SKM-1 treated with dmso at 0.1 percent for 144 hours (cell line): ENCODE data around the gene TPRG1.

Experiments used
- DNase-seq: peaks from one replicate; lab custom pipeline; 2025; ENCODE audit not compliant: unreplicated experiment; lab: John Stamatoyannopoulos, UW

The TPRG1 gene

DNA sequence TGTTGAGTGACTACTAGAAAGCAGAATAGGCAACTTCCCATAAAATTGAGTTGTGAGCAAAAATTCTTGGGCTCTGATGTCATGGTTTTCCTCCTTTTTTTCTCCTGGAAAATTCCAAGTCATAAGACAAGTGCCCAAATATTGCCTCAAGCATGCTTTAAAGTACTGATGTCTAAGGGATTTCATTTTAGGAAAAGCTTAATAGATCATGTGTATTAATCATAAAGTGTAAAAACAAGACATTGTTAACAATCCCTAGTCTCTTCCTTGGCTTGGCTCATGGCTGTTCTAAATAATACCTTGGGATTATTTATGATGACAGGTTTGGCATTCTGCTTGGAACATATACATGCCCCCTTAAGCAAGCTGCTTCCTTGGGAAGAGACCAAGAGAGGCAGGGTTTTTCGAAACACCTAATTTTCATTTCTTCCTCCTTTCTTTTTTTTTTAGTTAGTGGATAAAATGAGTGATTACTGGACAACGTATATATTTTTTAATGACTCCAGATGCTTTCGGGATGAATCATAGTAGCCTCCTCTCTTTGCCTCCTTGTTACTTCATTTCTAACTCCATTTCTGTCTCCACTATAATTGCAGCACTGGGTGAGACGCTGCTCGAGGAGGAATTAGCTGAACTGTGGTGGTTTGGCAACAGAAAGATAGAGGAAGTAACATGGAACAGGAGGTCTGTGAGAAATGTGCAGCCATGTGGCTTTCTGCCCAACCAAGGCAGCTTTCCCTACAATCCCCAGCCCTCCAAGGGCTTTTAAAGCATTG is 104.9 kb downstream of the TPRG1 start:
- DNase-seq = peak; percentile 96

DNA sequence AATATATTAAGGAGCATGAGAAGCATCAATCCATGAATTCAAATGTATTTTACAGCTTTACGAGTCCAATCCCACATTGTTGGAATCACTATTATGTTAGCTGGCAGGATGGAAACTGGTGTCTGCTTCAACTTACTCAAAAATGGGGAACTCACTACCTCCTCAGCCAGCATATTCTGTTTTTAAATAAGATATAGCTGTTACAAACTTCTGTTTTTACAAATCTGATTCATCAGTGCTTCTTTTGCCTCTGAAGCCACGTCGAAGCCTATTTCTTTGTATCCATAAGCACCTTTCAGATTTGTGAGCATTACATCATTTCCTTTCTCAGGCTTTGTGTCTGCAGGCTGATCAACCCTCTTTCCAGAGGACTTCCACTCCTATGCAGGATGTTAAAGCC is 105.9 kb downstream of the TPRG1 start:
- peak; percentile 50 for DNase-seq

DNA sequence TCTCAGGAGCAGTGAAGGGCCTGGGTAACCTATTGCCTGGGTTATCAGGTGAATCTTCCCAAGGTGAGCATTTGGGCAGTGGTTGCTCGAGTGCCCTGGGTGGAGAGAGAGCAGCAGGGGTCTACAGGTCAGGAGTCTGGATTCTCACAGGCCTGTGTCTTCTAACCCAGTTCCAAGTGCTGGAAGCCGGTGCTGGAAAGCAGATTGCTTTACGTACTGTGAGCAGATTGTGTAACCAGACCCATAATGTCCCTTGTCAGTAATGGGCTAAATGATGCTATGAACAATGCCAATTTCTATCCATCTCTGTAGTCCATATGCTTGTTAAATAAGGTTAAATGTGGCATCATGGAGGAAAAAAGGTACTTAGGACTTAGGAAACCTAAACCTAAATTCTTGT is 106.5 kb downstream of the TPRG1 start:
- DNase-seq = no peak

DNA sequence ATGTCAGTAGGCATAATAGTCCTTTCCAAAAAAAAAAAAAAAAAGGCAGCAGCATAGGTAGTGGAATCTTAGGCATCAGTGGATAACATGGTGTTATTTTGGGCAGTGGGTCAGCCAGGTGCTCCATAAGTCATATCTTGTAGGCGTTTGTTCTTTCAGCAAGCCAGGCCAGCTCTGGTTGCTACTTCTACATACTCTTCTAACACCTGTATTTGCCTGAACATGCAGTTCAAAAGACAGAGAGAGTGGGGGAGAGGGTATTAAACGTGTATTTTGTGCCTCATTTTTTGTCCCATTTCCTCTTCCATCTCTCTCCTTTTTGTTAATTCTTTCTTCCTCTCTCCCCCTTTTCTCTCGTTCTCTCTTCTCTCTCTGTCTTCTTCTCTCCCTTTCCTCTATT is 110.4 kb downstream of the TPRG1 start:
- no peak for DNase-seq

DNA sequence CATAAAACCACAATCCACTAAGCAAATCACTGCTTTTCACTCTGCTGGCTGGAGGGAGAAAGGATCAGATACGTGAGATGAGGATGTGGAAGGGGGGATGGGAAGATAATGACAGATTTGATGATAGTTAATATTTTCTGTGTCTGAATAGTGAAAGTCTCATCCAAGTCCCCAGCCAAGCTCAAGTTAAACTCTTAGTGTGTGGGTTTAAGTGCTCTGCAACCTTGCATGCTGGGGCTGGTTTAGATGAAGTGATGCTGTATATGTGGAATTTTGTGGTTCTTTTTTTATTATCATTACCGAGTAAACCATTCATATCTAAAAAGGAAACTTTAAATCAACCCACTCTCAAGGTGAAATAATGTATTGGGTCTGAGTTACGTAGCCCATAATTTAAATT is 111.0 kb downstream of the TPRG1 start:
- no peak for DNase-seq

DNA sequence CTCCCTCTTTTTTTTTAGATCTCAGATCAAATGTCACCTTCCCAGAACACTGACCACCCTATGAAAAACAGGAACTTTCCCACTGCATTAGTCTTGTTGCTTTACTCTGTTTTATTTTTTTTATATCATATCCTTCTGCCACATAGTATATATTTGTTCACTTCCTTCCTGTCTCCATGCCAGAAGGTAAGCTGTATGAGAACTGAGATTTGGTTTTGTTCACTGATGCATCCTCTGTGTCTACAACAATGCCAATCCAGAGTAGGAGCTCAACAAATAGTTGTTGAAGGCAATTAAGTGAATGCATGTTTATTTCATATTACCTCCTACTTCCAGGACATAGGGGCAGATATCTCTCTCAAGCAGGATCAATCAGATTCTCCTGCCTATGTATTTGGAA is 114.4 kb downstream of the TPRG1 start:
- no peak for DNase-seq

DNA sequence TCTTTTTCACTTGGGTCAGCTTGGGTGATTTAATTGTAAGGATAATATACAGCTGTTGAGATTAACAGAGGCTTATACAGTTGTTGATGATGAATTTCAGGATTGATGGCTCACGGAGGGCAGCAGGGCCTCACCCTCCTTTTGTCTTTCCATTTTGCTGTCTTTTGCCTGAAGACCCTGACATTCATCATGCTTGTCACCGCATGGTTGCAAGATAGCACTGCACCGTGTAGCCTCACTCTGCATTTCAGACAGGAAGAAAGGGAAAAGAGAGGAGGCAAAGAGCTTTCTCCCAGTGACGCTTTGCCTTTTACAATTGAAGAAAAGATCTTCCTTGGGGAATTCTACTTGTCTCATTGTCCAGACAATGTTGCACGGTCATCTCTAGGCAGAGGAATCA is 115.1 kb downstream of the TPRG1 start:
- no peak for DNase-seq

DNA sequence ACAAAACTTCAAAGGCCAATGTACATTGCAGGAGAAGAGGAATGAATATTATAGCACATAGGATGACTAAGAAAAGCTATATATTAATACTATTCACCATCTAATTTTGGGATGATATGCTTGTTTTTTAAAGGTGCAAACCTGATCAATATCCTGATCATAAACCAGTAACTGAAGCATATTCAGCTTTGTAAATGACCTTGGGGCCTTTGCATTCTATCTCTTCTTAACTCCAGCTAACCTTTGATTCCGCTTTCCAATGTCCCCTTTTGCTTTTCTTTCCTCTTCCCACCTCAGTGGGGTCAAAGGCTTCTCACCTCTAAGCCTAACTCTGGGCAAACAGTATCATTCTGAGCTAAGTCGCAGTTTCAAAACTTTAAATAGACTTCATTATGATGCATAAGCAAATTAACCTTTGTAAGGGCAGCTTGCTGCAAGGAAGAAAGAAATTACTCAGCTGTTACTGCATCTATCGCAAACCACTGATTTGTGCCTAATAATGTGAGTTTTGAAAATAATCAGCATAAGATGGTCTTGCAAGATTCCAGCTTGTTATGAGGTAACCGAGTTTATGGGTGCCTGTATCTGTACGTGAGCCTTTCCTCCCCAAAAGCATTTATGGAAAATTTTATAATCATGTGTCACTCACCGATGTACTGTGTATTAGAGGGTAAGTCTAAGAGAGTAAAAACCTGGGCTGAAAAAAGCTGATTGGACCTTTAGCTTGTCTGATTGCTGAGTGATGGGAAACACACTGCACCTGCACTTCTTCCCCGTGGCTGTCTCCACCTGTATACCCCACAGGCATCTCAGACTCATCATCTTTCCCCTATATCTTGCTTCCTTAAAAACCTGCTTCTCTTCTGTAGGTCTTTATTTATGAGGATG is 116.8 kb downstream of the TPRG1 start:
- no peak for DNase-seq

DNA sequence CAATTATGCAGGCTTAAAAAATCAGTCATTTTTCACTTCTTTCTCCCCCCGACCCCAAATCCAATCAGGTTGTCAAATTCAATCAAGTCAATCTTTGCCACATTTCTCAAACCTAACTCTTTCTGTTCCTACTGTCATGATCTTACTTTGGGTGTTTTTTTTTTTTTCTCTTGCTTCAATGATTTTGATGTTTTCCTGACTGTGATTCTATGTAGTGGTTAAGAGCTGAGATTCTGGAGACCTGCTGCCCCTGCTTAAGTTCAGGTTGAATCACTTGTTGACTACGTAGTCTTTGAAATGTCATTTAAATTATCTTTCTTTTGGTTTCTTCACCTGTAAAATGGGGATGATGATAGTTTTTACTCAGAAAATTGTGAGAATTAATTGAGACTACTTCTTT is 117.5 kb downstream of the TPRG1 start:
- DNase-seq = no peak

DNA sequence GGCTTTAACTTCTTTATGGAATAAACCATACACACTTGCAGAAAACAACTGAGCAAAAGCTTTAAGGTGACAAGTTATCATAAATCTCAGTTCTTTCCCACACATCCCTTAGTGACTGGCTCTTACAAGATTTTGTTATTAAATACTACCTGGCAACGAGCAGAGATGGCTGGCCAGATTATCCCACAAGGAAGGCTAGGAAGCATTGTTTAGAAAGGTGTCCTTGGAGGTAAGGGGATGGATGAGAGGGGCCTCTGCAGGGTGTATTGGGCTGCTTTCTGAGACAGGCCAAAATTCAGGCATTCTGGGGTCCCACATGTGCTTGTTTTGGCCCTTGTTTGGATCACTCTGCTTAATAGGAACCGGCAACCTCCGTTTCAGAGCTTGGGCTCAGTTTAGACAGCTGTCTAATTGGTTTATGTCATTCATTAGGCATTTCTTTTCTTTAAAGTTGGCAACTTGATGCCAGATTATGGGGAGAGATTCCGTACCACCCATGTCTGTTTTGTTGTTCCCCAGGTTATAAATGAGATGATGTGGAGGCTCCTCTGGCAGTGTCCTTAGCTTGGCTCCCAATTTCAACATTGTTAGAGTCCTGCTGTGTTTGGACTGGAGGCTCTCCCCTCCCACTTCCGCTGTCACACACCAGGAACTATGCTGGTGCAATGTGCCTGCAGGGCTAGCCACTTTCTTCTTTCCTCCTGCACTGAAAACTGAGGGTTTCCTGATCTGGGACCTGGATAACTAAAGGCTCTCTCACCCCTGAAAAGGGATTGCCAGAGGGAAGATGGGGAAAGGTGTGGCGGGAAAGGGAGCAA is 121.1 kb downstream of the TPRG1 start:
- no peak for DNase-seq

DNA sequence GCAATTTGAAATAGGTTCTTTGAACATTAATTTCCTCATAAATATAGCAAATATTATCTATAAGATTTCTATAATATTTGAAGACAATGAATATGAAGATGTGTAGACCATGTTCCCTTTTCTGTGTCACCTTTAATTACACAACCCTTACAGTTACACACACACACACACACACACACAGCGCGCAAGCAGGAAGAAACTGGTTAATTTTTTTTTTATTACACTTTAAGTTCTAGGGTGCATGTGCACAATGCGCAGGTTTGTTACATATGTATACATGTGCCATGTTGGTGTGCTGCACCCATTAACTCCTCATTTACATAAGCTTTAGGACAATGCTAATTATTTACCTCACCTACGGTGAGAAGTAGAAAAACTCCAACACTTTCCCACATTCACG is 122.9 kb downstream of the TPRG1 start:
- DNase-seq = no peak

DNA sequence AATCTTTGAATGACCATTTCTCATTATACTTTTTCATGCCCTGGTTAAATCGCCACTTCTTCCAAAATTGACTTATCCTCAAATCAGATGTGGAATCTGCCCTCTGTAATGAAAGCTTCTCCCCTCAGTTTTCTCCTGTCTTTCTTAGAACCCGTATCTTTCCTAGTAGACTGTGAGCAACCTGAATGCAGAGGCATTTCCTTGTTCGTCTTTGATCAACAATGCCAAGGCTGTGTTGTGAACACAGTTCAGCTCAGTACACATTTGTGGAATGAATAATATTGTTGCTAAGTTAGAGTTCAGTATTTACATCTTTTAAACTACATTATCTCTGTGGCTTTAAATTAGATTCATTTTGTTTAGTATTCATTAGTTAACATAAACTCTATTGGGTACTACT is 123.3 kb downstream of the TPRG1 start:
- no peak for DNase-seq

DNA sequence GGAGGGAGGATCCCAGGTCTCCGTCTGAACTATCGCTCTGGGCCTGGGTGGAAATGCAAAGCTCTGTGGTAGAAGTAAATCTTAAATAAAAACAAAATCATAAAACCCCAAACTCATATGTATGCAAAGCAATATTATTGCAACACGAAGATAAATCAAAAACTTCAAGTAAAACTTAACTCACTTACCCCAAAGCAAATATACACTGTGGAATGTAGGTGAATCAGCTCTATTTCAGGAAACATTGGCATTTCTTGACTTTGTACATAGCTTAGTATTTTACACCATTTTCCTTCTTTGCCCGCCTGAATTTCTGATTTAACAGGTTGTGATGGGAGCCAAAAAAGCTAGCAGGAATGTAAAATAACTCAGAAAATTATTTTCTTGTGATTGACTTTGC is 126.2 kb downstream of the TPRG1 start:
- no peak for DNase-seq

DNA sequence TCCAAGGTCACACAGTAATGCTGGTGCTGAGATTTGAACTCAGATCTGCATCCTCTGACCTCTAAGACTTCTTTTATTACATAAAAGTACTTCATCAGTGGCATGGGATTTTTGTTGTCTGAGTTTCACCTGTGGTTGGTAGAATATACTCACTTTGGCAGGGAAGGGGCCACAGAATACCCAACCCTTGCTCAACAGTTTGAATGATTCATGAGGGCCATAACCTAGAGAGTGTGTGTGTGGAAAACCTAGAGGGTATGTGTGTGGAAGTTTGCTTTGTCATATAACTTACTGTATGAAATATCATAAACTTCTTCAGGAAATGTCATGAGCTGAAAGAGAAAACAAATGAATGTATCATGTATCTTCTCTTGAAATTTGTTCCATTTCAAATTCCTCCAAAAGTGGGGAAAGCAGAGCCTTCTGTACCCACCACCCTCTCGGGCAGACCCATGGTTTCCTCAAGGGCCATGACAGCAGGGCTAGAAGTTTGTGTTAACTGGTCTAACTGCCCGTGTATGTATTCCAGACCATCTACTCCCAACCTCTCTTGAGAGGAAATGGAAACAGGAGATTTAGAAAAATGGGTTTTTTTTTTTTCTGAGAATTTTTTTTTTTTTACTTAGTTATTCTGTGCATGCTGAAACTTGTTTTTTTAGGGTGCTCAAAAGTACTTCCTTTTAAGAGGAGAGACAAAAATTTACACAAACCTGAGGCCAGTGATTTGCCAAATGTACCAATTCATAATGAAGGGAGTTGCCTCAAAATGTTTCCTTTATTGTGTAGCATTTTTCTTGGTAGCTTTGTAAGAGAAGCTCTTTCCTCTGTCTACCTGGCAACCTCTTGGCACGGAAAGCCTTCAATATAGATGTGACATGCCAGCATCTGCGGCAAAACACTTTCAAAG is 127.0 kb downstream of the TPRG1 start:
- DNase-seq = no peak

DNA sequence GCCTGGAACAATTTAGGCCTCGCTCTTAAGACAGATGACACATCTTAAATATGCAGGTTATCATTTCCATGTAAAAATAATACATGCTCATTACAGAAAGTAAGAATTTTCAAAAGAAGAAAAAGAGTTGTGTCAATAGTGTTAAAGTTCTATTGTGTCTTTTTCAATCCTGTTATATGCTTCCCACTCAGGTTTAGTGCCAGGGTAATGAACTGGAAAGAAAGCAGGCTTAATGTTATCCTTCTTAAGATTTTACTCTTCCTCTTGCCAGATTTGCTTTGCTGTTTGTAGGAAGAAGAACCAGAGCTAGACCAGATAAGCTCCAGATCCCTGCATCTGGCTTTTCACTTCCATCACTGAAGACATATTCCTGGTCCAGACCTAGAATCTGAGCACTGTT is 128.6 kb downstream of the TPRG1 start:
- DNase-seq = no peak

DNA sequence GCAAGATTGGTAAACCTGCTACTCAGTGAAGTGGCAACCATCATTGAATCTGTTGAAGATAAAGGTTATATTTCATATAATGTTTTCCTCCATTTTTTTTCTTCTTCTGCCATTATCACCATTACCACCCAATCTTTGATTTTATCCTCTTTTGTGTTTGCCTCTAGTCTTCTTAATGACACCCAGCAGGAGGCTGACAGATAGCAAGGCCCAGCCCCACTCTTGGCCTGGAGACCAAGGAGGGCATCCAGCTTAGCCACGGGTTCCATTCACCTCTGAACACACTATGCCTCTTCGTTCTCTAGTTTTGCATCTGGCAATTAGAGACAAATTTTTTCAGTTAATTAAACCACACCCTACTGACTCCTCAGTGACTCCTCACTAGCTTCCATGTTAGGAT is 129.7 kb downstream of the TPRG1 start:
- DNase-seq = no peak

DNA sequence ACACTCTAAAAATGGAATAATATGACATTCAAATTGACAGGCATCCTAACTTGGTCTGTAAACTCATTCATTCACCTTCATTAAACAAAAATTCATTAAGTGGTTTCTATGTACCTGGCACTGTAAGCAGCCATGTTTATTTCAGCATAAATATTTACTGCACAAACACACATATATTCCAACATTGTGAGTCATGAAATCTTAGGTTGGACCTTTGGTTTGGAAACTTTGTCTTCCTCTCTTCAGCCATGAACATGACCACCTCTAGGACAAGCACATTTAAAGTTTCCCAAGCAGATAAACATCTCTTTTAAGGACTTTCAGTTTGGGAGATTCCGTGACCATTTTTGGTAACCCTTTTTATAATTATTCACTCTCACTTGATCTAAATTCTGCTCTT is 131.8 kb downstream of the TPRG1 start:
- no peak for DNase-seq

DNA sequence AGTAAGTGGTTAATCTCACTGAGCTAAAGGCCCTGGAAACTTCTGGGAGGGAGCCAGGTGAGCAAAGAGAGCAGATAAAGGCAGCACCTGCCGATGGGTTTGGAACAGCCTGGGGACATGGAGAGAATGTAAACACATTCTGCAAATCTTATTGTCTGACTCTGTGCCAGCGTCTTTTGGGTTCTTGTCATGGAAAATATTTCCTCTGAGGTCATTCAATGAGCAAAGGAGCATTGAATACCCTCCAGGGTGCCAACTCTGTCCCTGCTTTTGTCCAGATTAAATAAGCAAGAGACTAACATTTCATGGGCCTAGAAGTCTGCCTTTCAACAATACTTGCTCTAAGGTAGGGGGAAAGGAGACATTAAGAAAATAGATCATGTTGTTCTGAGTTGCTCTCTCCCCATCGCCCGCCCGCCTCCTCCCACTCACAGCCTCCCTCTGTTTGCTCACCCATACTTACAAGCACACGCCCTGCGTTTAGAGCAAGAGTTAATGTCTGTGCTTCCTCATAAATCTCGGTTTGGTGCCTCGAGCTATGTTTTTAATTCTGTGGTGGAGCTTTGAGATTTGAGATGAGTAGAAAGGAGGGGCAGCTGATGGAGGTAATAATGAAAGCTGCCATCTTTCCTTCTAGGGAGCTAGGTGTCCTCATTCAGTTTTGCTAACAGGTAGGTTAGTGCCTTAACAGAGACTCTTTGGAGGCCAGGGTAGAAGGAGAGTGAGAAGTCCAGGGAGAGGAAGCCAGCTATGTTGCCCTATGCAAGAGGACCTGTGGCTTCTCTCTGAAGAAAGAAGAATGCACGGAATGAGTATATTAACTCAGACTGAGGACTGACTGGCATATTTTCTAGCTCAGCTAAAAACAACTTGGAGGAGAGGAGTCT is 132.9 kb downstream of the TPRG1 start:
- no peak for DNase-seq

DNA sequence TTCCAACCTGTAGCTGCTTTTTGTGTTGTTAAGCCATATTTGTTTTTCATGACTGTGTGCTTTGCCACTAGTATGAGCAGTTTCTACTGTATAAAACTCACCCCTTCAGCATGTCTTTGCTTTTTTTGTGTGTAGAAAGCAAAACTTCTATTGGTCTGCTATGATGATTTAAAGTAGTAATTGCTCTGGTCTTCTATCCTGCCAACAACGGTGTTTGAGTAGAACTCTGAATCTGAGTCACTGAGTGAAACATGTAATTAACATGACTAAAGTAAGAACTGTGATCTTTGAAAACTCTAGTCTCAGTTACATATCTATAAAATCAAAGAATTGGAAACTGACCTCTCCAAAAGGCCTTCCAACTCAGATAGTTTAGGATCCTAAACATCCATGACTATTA is 133.6 kb downstream of the TPRG1 start:
- no peak for DNase-seq

DNA sequence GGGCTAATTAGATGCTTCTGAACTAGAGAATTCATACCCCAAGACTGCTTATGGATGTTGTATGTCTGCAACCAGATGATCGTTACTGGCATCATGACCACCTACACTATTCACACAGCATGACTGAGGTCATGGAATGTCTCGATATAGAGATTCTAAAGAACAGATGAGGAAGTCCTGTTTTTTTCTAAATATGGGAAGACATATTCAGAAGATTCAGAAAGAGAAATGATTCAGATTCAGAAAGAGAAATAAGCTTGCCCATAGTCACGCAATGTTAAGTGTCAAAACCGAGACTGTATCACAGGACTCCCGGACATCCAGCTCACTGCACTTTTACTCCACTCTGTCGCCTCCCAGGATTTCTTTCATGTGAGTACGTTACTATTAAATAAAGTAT is 136.2 kb downstream of the TPRG1 start:
- no peak for DNase-seq
